HepG2 (cell line): ENCODE data around the gene TMEM117. TPM values are rescaled to one million over a fixed set of nuclear protein-coding genes. Genes with fewer than 3 reads are reported as not detected.

Experiments
- ATAC-seq: fragments of 200-7000 bp; cut with Tn5 transposase; 3 replicates; pipeline ENCODE4 v1.9.1; 2020; ENCODE audit warnings: mild to moderate bottlenecking, moderate library complexity
- BruUV-seq: library from RNA; stranded (reverse); fragments of 400-500 nt; replicated peaks from 2 replicates; lab custom pipeline; 2021; lab: Mats Ljungman, UMichigan
- CTCF ChIA-PET: fragments of 300-600 bp; formaldehyde crosslinking; extraction: SDS; loops from one replicate; lab custom pipeline; 2021; ENCODE audit warnings: low total read pairs, inconsistent platforms, low intra/inter-chr PET ratio; lab: Yijun Ruan, JAX
- POLR2A ChIA-PET: fragments of 350-600 bp; sonication (Branson Sonifier 250); formaldehyde crosslinking; loops from one replicate; lab custom pipeline; 2020; ENCODE audit warnings: antibody characterized with exemption, inconsistent platforms; lab: Yijun Ruan, JAX
- DNase-seq: peaks from one replicate; pipeline ENCODE4 v3.0.0-alpha.2; 2015; ENCODE audit warnings: low spot score
- FAIRE-seq: peaks from 3 replicates; lab custom pipeline; 2011; peaks lifted over from hg19 to GRCh38; lab: Jason Lieb, UNC
- H2AFZ ChIP-seq: one replicate; pipeline ENCODE4 v1.6.1; 2011; ENCODE audit warnings: low read length, inconsistent platforms
- H3K27ac ChIP-seq: fragments of 300-600 bp; 3 replicates; pipeline ENCODE4 v1.8.0; 2011; ENCODE audit warnings: mixed run types, mild to moderate bottlenecking, mixed read lengths, low read length, inconsistent platforms; ENCODE audit not compliant: insufficient read depth; ENCODE audit errors: extremely low read length
- H3K27me3 ChIP-seq, 2 experiments: fragments of 200-600 bp in 1 of 2; 2 replicates in 1 of 2; 3 replicates in 1 of 2; pipeline versions ENCODE4 v1.6.0 to v1.8.0; 2011; ENCODE audit warnings: low read length in 2 of 2, mild to moderate bottlenecking in 2 of 2, moderate library complexity in 2 of 2, inconsistent platforms in 1 of 2; ENCODE audit not compliant: insufficient read depth in 2 of 2, control insufficient read depth in 1 of 2
- H3K36me3 ChIP-seq, 2 experiments: fragments of 200-600 bp in 1 of 2; replicated peaks in 1 of 2; 2 replicates in 1 of 2; 3 replicates in 1 of 2; pipeline versions ENCODE4 v1.5.1 to v1.8.0; 2011; ENCODE audit warnings: low read length in 2 of 2, inconsistent platforms in 1 of 2; ENCODE audit not compliant: insufficient read depth in 2 of 2, control insufficient read depth in 1 of 2
- H3K4me1 ChIP-seq: 2 replicates; pipeline ENCODE4 v1.5.1; 2012; ENCODE audit warnings: low read length, inconsistent platforms; ENCODE audit not compliant: insufficient read depth
- H3K4me2 ChIP-seq: 2 replicates; pipeline ENCODE4 v1.6.0; 2011; ENCODE audit warnings: low read depth, low read length, inconsistent platforms
- H3K4me3 ChIP-seq, 3 experiments: fragments of 200-600 bp in 1 of 3; sonication (generic), shearing (Covaris generic) in 1 of 3; replicated peaks in 1 of 3; 2 replicates each; pipeline ENCODE4 v1.5.1; 2011 to 2016; ENCODE audit warnings: low read length in 3 of 3, inconsistent platforms in 2 of 3, low read depth in 2 of 3, mild to moderate bottlenecking in 2 of 3, control low read depth in 1 of 3, mixed read lengths in 1 of 3; ENCODE audit not compliant: insufficient read depth in 1 of 3
- H3K79me2 ChIP-seq: one replicate; pipeline ENCODE4 v1.6.1; 2011; ENCODE audit warnings: low read length, inconsistent platforms; ENCODE audit not compliant: insufficient read depth
- H3K9ac ChIP-seq: 2 replicates; pipeline ENCODE4 v1.6.0; 2011; ENCODE audit warnings: mild to moderate bottlenecking, low read depth, low read length, inconsistent platforms; ENCODE audit not compliant: insufficient read depth
- H3K9me3 ChIP-seq: 2 replicates; pipeline ENCODE4 v1.5.1; 2012; ENCODE audit warnings: mild to moderate bottlenecking, low read length
- H4K20me1 ChIP-seq: 2 replicates; pipeline ENCODE4 v1.6.0; 2011; ENCODE audit warnings: inconsistent platforms, mild to moderate bottlenecking, low read length, moderate library complexity; ENCODE audit not compliant: insufficient read depth
- HES4 ChIP-seq: sonication (generic); formaldehyde crosslinking; IDR thresholded peaks from 2 replicates; pipeline ENCODE4 v1.9.0; 2021; ENCODE audit warnings: mild to moderate bottlenecking, missing genetic modification reagents, borderline replicate concordance
- ZNF292 ChIP-seq: sonication (generic); formaldehyde crosslinking; IDR thresholded peaks from 2 replicates; pipeline ENCODE4 v1.8.1; 2022; ENCODE audit warnings: mild to moderate bottlenecking, low read depth, missing genetic modification reagents, borderline replicate concordance
- ZNF7 ChIP-seq: IDR thresholded peaks from 2 replicates; pipeline ENCODE4 v1.6.1; 2016; ENCODE audit warnings: missing biosample characterization, missing genetic modification reagents
- WGBS: methylation state at CpG from one replicate; pipeline ENCODE4 v1.1.6; 2017; ENCODE audit warnings: low lambda C conversion rate; 5-methylcytosine and 5-hydroxymethylcytosine counted together
- in situ Hi-C: cut with HindIII; loops from 2 replicates; pipeline ENCODE4 v1.10.0; 2017; ENCODE audit warnings: low pct_unique_long_range_greater_than_20kb; ENCODE audit not compliant: extremely low pct_ligation_motif_present
- intact Hi-C: fragments of 100-400 bp; cut with micrococcal nuclease; formaldehyde crosslinking; loops from one replicate; pipeline ENCODE4 v1.10.0; 2022; ENCODE audit not compliant: unreplicated experiment
- polyA plus RNA-seq, 8 experiments: library from polyadenylated mRNA; depleted of rRNA in 3 of 8; stranded (reverse) in 7 of 8; unstranded in 1 of 8; fragments of >200 nt; fragmentation: Illumina TruSeq in 4 of 8; extraction: Trizol in 4 of 8; gene quantifications; 2 replicates each; pipeline versions ENCODE4 v1.2.1 to v1.2.3, GENCODE V29; 2011 to 2016; ENCODE audit warnings: low read depth in 4 of 8, missing spikeins in 1 of 8, mixed read lengths in 1 of 8; ENCODE audit not compliant: insufficient read depth in 1 of 8
- total RNA-seq, 5 experiments: library from RNA; depleted of rRNA; stranded (reverse); fragments of >200 nt; fragmentation: Illumina TruSeq; extraction: Trizol; gene quantifications; 2 replicates each; pipeline ENCODE4 v1.2.3, GENCODE V29; 2016; ENCODE audit warnings: low read depth in 1 of 5

Gene TMEM117
- total and polyA plus RNA-seq, 2 of the 13 experiments (the other 11 are each of a cell fraction or from before 2014, with no cell fraction given) = 2.8 to 8.5 TPM

DNA sequence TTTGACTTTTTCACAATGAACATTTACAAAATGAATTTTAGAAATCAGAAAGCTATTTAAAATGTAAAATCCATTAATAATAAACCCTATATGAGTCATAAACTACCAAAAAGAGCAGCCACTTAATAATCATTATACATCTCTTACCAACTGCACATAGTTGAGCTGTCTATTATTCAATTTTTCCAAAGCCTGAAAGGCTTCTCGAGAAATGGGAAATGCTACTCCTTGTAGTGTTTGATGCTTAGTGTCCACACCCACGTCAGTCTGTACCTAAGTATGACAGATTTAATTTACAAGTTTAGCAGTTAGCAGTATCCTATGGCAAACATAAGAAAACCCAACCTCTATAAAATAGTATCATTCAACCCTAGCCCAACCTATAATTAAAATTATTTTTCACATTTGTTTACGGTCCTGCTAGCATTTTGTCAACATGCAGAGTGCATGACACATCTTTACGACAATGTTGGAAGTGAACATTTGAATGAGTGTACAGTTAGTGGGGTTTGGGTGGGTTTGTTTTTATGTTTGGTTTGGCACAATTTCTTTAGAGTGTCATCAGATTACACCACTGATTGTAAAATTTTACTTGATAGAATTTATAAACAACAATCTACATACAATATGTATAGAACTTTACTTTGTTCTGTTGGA lies 38.2 kb upstream of the TMEM117 start:
- ChIA-PET CTCF (no interaction called here), POLR2A (interaction anchor here (2.4 kb wide), 1 partner anchor 8 kb away, joined by 7 read pairs; the partner anchor contains the start of gene TWF1)
- Histone ChIP-seq H3K9ac (no peak overlapping the region), H3K4me3 (no peak overlapping the region), H3K27me3 (no peaks in the 10 kb centered on the region; a peak in 1 of 5 replicates), H2AFZ (no peak overlapping the region), H3K4me1 (peaks cover 13% of the 10 kb centered on the region), H4K20me1 (no peaks in the 10 kb centered on the region), H3K9me3 (no peaks in the 10 kb centered on the region), H3K36me3 (peaks cover 0 to 42% of the 10 kb centered on the region in 2 experiments; a peak in 4 of 5 replicates), H3K27ac (no peak overlapping the region), H3K79me2 (no peaks in the 10 kb centered on the region), H3K4me2 (no peak overlapping the region)
- ATAC-seq (no peak), FAIRE-seq (no peak), DNase-seq (no peak)
- TF ChIP-seq HES4 (CRISPR knock-in tag) = no peak
- in situ Hi-C loops = no loop called here
- BruUV-seq = no TSS peak
- intact Hi-C loops = no loop called here
- 97% methylated on average over 4 of the region's 4 CpGs for WGBS

DNA sequence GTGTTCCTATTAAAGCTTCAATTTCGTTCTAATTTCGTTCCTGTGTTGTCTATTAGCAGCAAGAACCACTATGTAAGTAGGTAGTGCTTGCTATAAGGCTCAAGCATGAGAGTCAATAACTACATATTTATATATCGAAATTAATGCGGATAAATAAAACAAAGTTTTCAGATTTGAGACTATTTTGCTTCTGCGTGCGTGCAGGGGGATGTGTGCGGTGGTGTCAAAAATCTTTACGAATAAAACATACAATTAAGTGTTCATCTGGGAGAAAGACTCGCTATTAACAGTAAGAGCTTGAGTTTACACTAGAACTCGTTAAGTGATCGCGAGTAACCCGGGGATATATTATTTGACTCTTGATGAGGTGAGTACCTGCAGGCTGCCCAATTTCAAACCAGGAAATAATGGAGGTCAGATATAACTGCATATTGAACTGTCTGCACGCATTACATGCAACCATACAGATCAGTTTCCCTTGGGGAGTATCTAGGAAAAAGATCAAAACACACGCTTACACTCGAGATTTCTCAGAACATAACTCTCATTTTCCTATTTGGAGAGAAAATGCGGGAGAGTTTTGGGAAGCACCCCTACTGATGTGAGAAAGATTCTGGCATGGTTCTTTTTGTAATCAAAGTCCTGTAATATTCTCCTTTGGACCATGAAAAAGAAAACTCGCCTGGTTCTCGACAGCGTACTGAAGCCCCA lies 30.6 kb upstream of the TMEM117 start:
- Histone ChIP-seq H3K79me2 (peaks cover 26% of the 10 kb centered on the region), H2AFZ (peak overlapping the region; percentile 25), H4K20me1 (no peaks in the 10 kb centered on the region), H3K9me3 (no peaks in the 10 kb centered on the region), H3K4me1 (peaks cover 26% of the 10 kb centered on the region), H3K4me2 (peak overlapping the region; percentile 71), H3K27ac (peak overlapping the region; percentile 96), H3K4me3 (peak overlapping the region; percentile 97 to 100 (median 98)), H3K36me3 (peaks cover 0 to 13% of the 10 kb centered on the region in 2 experiments; a peak in 3 of 5 replicates), H3K27me3 (no peaks in the 10 kb centered on the region), H3K9ac (peak overlapping the region; percentile 98)
- intact Hi-C loops = loop anchor here (1.0 to 5.0 kb wide), 4 partner anchors 29 to 77 kb away; partner anchors contain the start of genes IRAK4, PUS7L and TMEM117
- DNase-seq (peak; percentile 6), ATAC-seq (peak; percentile 20), FAIRE-seq (peak; percentile 66)
- WGBS = 0% methylated on average over 20 of the region's 20 CpGs
- ChIA-PET POLR2A (interaction anchor here (1.0 to 3.2 kb wide), 9 partner anchors 8 to 77 kb away, joined by 4 to 17 read pairs (median 7); partner anchors contain the start of genes IRAK4, PUS7L and TMEM117), CTCF (no interaction called here)
- in situ Hi-C loops = no loop called here
- BruUV-seq = TSS peak; percentile 61
- TF ChIP-seq ZNF292 (CRISPR knock-in tag) (no peak), ZNF7 (CRISPR knock-in tag) (no peak)
